ENCODE data around the gene PRR7. TPM values are rescaled to one million over a fixed set of nuclear protein-coding genes. Genes with fewer than 3 reads are reported as not detected.

PRR7 gene
- total RNA-seq, 2 experiments from 2014 or later: 21.5 to 21.8 TPM

DNA sequence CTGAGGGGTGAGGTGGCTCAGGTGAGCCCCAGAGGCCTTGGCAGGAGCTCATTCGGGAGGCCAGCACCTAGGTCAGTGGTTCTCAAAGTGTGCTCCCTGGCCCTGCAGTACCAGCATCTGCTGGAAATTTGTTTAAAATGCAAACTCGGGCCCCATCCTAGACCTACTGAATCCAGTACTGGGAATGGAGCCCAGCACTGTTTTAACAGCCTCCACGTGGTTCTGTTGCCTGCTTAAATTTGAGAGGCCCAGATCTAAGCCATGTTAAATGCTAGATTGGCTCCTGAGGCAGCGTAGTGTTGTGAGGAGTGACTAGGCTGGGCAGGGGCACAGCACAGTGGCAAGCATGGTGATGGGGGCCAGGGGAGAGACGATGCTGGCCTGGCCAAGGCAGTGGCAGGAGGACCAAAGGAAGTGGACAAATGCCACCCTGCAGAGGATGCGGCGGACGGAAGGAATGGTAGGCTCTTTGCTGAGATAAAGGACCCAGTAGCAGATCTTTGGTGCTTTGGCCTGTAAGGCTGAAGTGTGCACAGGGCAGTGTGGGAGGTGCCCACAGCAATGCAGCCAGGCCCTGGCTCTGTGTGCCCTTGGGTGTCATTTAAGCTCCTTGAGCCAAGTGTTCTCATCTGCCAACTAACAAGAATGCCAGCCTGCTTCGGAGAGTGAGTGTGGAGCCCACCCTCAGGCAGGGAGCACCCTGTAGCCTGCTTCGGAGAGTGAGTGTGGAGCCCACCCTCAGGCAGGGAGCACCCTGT, 4.2 kb downstream of the PRR7 start:
- peaks cover 2% of the 10 kb centered on the region for H3K27me3 Mint-ChIP-seq
- H3K36me3 Mint-ChIP-seq: peaks cover 11% of the 10 kb centered on the region
- peaks cover 29% of the 10 kb centered on the region for H3K4me1 Mint-ChIP-seq
- H3K9me3 Mint-ChIP-seq: no peaks in the 10 kb centered on the region
- H3K4me3 Mint-ChIP-seq: no peak overlapping the region
- no peak for DNase-seq
- H3K27ac Mint-ChIP-seq: no peak overlapping the region

DNA sequence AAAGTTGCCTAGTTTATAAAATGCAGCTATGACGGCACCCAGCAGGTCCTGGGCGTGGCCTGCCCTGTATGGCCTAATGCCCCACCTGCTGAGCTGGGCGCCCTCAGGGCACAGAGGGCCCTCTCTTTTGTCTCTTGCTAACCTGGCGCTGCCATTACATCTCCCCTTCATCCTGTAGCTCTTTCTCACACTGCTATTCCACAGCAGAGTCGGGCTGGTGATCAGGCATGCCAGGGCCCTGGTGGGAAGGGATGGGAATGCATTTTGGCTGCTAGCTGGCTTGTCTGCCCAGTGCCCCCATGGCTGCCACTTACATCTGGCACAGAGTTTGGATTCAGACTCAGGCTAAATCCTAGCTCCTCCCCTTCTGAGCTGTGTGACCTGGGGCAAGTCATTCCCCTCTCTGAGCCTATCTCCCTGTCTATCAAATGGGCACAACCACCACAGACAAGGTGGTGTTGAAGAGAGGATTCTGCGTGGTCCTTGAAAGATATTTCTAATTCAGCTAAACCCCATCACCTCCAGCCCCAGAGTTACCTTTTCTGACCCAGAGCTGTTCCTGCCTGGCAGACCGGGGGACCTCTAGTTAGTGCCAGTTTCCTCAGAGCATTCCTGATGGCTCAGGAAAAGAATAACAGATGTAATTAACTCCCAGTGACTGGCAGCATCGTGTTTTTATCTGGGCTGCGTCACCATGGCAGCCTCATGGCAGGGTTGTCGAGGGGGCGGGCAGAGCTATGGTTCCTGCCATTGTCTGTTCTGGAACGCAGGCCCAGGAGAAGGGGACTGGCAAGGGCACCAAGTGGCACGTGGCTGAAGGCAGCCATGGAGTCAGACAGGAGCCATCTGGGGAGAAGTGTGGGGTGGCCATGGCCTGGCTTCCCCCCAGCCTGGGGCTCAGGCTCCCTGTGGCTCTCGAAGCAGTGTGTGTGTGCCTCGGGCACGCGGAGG, 6.3 kb downstream of the PRR7 start:
- Mint-ChIP-seq H3K4me1 (peaks cover 26% of the 10 kb centered on the region), H3K36me3 (peaks cover 10% of the 10 kb centered on the region), H3K4me3 (no peak overlapping the region), H3K9me3 (no peaks in the 10 kb centered on the region), H3K27me3 (no peaks in the 10 kb centered on the region), H3K27ac (no peak overlapping the region)
- DNase-seq: no peak

DNA sequence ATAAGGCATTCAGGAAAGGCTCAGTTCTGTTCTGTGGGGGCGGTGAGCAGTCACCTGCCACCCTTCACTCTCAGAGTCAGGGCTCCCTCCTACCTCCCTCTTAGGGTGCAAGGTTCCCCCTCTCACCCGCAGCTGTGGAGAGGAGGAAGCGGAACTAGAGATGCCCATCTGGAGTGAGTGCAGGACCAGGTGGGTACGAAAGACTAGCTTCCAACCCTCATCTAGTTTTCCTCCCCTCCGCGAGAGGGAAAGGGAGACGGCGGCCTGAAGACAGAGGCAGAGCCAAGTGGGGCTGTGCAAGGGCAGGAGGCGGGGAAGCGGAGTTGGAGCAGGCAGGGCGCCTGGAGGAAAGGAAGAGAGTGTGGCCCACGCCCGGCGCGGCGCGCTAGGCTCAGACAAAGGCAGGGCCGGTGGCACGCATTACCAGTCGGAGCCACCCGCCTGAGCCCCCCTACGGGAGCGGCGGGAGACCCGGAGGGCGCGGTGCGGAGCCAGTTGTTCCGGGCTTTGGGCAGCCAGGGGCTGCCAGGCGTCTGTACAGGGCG, 7.3 kb downstream of the PRR7 start:
- peak overlapping the region; percentile 80 for H3K27ac Mint-ChIP-seq
- peaks cover 4% of the 10 kb centered on the region for H3K36me3 Mint-ChIP-seq
- peaks cover 18% of the 10 kb centered on the region for H3K4me1 Mint-ChIP-seq
- no peaks in the 10 kb centered on the region for H3K9me3 Mint-ChIP-seq
- H3K27me3 Mint-ChIP-seq: no peaks in the 10 kb centered on the region
- DNase-seq: no peak
- peak overlapping the region; percentile 83 for H3K4me3 Mint-ChIP-seq

DNA sequence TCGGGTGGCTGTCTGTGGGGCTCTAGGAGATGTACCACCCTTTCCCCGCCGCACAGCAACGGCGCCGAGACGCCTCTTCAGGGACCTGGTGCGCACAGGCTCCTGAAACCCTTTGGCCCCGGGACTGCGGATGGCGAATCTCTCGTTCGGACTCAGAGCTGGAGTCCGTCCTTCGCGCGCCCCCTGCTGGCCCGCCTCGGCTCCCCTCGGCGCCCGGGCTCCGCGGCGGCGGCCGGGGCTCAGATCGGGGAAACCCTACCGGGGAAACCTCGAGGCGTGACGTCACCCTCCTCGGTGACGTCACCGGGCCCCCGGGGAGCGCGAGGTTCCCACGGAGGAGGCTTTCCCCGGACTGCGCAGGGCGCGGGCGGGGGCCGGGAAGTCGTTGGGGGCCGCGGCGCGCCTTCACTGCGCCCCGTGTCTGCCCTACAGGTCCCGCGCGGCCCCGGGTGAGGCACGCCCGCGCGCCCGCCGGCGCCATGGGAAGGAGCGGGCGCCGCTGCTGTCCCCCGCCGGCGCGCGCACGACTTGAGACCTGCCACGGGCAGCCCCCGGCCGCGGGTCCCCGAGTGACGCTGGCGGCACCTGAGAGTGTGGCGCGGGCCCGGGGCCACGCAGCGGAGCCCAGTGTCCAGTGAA, 7.9 kb downstream of the PRR7 start:
- H3K4me3 Mint-ChIP-seq: peak overlapping the region; percentile 84
- H3K4me1 Mint-ChIP-seq: peaks cover 18% of the 10 kb centered on the region
- peak; percentile 93 for DNase-seq
- peaks cover 4% of the 10 kb centered on the region for H3K36me3 Mint-ChIP-seq
- no peaks in the 10 kb centered on the region for H3K27me3 Mint-ChIP-seq
- no peaks in the 10 kb centered on the region for H3K9me3 Mint-ChIP-seq
- H3K27ac Mint-ChIP-seq: no peak overlapping the region

DNA sequence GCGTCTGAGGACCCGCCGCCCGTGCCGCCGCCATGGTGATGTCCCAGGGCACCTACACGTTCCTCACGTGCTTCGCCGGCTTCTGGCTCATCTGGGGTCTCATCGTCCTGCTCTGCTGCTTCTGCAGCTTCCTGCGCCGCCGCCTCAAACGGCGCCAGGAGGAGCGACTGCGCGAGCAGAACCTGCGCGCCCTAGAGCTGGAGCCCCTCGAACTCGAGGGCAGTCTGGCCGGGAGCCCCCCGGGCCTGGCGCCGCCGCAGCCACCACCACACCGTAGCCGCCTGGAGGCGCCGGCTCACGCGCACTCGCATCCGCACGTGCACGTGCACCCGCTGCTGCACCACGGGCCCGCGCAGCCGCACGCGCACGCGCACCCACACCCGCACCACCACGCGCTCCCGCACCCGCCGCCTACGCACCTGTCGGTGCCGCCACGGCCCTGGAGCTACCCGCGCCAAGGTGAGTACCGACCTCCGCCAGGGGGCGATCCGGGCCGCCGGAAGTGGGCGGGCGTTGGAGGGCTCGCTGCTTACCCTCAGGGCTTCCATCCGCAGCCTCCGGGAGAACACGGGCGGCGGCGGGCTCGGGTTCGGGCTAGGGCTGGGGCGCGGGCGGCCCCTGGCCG, 8.5 kb downstream of the PRR7 start:
- no peaks in the 10 kb centered on the region for H3K9me3 Mint-ChIP-seq
- peak overlapping the region; percentile 84 for H3K4me3 Mint-ChIP-seq
- DNase-seq: peak; percentile 96
- H3K4me1 Mint-ChIP-seq: peaks cover 18% of the 10 kb centered on the region
- H3K27ac Mint-ChIP-seq: peak overlapping the region; percentile 74
- no peaks in the 10 kb centered on the region for H3K27me3 Mint-ChIP-seq
- H3K36me3 Mint-ChIP-seq: peaks cover 5% of the 10 kb centered on the region

DNA sequence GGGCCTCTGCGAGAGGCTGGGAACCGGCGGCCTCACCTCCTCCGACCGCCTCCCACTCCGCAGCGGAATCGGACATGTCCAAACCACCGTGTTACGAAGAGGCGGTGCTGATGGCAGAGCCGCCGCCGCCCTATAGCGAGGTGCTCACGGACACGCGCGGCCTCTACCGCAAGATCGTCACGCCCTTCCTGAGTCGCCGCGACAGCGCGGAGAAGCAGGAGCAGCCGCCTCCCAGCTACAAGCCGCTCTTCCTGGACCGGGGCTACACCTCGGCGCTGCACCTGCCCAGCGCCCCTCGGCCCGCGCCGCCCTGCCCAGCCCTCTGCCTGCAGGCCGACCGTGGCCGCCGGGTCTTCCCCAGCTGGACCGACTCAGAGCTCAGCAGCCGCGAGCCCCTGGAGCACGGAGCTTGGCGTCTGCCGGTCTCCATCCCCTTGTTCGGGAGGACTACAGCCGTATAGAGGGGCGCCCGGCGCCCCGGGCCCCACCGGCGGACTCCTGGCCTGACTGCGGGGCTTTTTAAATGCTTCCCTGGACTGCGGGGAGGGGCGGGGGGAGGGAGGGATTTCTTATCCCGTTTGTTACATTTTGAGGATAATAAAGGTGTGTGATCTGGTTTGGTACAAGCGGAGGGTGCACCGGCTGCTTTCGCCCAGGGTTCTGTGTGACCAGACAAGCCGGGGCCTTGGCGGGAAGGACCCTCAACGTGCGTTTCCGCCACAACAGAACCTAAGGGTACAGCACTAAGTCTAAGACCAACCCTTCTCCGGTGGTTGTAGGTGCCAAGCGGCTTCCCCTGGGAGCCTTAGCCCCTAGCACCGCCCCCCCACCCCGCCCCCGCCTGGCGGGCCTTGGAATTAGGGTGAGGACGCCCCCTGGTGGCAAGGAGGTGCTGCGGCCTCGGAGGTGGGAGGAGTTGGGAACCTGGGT, 9.3 kb downstream of the PRR7 start:
- peak overlapping the region; percentile 84 for H3K4me3 Mint-ChIP-seq
- peaks cover 18% of the 10 kb centered on the region for H3K4me1 Mint-ChIP-seq
- peaks cover 5% of the 10 kb centered on the region for H3K36me3 Mint-ChIP-seq
- DNase-seq: peak; percentile 89
- H3K27ac Mint-ChIP-seq: peak overlapping the region; percentile 86
- no peaks in the 10 kb centered on the region for H3K9me3 Mint-ChIP-seq
- H3K27me3 Mint-ChIP-seq: no peaks in the 10 kb centered on the region

DNA sequence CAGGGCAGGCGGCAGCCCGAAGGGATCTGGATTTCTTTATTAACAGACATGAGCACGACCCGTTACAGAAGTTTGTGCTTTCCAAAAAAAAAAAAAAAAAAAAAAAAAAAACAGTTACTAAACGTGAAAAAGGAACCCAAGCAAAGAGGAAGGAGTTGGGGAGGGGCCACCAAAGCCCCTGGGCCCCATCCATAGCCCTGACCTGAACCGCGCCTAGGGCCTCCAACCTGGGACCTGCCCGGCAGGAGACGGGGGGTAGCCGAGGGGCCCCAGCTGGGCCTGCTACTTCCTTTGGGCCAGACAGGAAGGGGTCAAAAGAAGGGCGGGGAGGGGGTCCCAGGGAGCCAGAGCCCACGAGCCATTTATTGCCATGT, 10.0 kb downstream of the PRR7 start:
- Mint-ChIP-seq H3K36me3 (peaks cover 8% of the 10 kb centered on the region), H3K27ac (peak overlapping the region; percentile 54), H3K27me3 (no peaks in the 10 kb centered on the region), H3K4me1 (peaks cover 22% of the 10 kb centered on the region), H3K9me3 (no peaks in the 10 kb centered on the region), H3K4me3 (peak overlapping the region; percentile 84)
- no peak for DNase-seq

DNA sequence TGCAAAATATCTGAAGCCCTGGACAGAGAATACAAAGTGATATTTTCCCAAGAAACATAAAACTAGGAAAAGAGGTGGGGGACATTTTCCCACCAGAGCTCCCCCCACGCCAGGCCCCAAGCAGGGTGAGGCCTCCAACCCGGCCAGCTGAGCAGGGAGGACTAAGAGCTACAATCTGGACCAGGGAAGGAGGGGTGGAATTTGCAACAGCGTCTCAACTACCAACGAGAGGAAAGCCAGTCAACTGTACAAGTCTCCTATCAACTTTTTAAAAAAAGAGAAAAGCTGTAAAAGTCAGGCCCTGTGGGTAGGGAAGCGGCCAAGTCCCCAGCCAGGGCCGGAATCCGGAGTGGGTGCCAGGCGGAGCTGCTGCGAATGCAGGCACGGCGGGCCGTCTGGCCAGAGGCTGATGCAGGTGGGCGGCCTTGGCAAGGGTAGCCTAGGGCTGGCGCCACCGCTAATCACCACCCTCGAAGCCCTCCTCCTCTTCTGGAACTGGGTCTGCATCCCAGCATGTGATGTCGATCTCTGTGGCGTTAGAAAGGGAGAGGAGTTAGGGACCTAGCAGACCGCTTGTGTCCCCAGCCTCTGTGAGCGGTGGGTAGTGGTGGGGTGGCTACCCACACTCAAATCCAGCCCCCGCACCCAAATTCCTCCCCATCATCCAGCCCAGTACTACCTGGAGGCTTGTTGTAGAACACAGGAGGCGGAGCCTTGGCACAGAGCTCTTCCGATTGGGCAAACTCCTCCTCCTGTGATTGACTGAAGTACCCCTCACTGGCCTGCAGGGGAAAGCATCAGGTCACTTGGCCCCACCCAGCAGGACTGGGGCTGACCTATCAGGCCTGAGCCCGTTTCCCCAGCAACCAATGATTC, 10.6 kb downstream of the PRR7 start:
- H3K27ac Mint-ChIP-seq: peak overlapping the region; percentile 51
- peak; percentile 77 for DNase-seq
- peaks cover 13% of the 10 kb centered on the region for H3K36me3 Mint-ChIP-seq
- H3K9me3 Mint-ChIP-seq: no peaks in the 10 kb centered on the region
- peaks cover 22% of the 10 kb centered on the region for H3K4me1 Mint-ChIP-seq
- no peaks in the 10 kb centered on the region for H3K27me3 Mint-ChIP-seq
- peak overlapping the region; percentile 64 for H3K4me3 Mint-ChIP-seq

DNA sequence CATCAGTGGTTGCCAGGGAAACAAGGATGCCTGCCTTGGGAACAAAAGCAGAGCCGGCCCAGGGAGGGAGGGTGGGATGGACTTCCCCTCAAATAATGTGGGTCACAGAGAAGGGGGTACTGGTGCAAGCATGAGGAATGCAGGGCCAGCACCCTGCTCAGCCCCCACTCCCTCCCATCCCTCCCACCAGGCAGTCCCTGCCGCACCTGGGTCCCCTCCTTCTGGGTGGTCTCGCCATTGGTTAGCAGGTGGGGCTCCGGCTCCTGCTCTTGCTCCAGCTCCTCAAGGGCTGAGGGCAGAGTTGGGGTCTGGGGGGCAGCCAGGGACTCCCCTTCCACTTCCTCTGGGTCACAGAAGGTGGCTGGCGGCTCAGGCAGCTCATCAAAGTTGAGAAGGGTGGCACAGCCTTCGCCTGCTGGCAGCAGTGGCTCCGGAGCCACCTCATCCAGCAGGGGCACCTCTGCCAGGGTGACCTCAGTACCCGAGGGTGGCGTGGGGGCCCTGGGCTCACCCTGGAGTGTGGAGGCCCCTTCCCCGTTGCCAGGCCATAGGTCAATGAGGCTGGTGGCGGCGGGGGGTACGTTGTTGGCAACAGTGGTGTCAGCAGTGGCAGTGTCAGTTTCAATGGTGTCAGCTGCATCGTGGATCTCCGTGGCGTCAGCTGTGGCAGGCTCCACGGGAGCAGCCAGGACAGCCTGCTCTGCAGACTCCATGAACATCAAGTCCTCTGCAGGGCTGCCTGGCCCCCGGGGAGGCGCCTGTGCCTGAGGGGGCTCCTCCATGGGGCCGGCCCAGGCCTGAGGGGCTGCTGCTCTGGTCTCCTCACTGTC, 11.5 kb downstream of the PRR7 start:
- peaks cover 28% of the 10 kb centered on the region for H3K4me1 Mint-ChIP-seq
- H3K27ac Mint-ChIP-seq: no peak overlapping the region
- H3K27me3 Mint-ChIP-seq: no peaks in the 10 kb centered on the region
- H3K4me3 Mint-ChIP-seq: no peak overlapping the region
- peaks cover 20% of the 10 kb centered on the region for H3K36me3 Mint-ChIP-seq
- no peak for DNase-seq
- no peaks in the 10 kb centered on the region for H3K9me3 Mint-ChIP-seq

DNA sequence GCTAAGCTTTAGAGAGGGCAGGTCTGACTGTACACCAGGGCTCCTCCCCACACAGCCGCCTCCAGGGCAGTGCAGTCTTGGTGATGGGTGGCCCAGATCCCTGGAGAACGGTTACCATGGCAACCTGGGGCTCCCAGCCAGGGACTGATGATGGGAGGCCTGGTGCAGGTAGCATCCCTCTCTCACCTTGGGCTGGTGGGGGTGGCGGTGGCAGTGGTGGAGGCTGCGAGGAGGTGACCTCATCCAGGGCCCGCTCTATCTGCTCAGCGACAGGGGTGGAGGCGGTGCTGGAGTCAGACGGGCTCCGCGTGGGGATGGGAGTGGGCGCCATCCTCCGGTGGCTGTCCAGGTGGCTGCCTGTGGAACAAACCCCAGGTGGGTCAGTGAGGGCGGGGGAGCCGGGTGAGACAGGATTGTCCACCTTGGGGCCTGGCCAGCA, 12.3 kb downstream of the PRR7 start:
- Mint-ChIP-seq H3K4me1 (peaks cover 25% of the 10 kb centered on the region), H3K27me3 (no peaks in the 10 kb centered on the region), H3K36me3 (peaks cover 27% of the 10 kb centered on the region), H3K9me3 (no peaks in the 10 kb centered on the region), H3K4me3 (no peak overlapping the region), H3K27ac (no peak overlapping the region)
- no peak for DNase-seq

DNA sequence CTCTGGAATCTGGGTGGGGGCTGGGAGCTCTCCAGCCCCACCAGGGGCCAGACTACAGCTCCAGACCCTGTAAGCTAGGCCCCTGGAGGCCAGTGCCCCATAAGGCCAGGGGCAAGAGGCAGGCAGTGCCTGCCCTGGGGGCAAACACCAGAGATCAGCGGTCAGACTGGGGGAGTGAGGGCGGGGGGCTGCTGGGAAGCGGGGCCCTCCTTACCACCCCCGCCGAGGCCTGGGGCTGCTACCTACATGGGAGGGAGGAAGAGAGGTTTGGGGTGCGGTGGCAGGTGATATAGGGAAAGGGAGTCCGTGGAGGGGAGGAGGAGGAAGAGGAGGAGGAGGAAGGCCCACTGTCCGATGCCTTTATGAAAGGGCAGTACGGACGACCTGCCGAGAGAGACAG, 12.7 kb downstream of the PRR7 start:
- H3K27me3 Mint-ChIP-seq: no peaks in the 10 kb centered on the region
- H3K27ac Mint-ChIP-seq: no peak overlapping the region
- peaks cover 27% of the 10 kb centered on the region for H3K36me3 Mint-ChIP-seq
- DNase-seq: no peak
- no peaks in the 10 kb centered on the region for H3K9me3 Mint-ChIP-seq
- no peak overlapping the region for H3K4me3 Mint-ChIP-seq
- H3K4me1 Mint-ChIP-seq: peaks cover 23% of the 10 kb centered on the region

DNA sequence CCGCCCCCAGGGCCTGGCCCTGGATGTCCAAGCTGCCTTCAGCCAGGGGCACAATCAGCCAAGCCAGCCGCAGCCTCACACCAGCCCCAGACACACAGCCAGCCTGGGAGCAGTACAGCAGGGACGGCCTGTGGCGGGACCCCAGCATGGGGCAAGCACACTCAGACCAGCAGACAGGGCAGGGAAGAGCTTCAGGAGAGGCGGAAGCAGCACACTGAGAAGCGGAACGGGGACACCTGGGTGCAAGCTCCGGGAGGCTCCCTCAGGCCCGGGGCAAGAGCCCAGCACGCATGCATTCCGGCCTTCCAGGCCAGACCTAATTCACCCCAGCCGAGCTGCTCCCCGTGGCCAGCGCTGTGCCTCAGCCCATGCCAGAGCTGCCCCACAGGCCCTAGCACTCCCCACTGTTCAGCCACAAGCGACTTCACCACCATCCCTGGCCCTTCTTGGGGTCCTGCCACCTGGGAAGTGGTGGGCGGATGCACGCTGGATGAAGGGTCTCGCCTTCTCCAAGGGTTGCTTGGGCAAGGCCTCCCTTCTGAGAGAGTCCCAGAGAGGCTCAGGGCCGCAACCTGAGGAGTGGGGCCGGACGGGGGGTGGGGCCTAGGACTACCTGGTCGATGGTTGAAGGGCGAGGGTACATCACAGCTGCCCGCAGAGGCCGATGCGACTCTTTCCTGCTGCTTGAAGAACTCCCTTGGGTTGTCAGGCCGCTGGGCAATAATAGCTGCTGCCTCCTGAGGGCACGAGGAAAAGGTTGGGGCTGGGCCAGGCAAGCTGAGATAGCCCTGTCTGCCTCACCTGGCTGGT, 13.4 kb downstream of the PRR7 start:
- Mint-ChIP-seq H3K9me3 (no peaks in the 10 kb centered on the region), H3K4me1 (peaks cover 23% of the 10 kb centered on the region), H3K4me3 (no peak overlapping the region), H3K27ac (no peak overlapping the region), H3K36me3 (peaks cover 27% of the 10 kb centered on the region), H3K27me3 (no peaks in the 10 kb centered on the region)
- no peak for DNase-seq
